HG03280 (cell line): ENCODE data around the gene GLIPR1L2.
A peak's percentile ranks its signal among the peaks of the same experiment; 100 is the strongest.

Source experiments
- ATAC-seq: cut with Tn5 transposase; IDR thresholded peaks from one replicate; pipeline ENCODE4 v1.9.1; 2021; ENCODE audit warnings: mild to moderate bottlenecking, moderate library complexity; ENCODE audit not compliant: unreplicated experiment

Gene GLIPR1L2

DNA sequence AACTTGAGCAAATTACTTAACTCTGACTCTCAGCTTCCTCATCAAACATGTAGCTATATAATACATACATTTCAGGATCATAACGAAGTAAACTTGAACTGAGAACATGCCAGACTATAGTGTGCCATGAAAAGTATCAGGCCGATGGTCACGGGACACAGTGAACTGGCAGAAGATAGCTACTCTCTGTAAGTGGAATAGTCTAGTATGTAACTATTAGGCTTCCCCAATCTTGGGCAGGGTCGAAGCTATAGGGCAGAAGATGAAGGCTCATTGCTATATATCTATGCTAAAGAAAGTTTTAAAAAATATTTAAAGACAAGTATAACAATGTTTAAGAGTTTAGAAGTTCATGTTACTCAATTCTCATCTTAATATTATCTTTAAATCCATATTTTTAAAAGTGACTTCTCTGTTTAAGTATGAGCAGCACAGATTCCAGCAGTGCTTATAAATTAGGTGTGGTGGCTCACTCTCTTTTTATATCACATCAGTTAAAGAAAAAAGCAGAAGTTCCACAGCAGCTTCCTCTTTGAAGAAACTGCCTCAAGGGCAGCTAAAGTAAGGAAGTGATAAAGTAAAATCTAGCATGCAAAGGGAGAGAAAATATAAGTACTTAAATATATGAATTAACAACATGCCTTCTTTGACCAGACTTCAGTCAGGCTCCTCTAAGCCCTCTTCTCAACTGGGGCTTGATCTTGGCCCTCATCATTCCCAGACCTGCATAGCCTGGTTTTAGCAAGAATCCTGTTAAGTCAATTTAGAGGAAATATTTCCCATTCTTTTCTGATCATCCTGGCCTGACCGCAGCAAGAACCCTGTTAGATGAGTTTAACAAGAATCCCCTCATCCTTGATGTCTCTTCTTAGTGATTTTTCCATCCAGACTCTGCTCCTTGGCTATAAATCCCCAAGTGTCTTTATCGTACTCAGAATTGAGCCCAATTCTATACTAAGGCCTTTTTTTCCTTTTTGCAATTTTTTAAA, 81.3 kb downstream of the GLIPR1L2 start:
- no peak for ATAC-seq

DNA sequence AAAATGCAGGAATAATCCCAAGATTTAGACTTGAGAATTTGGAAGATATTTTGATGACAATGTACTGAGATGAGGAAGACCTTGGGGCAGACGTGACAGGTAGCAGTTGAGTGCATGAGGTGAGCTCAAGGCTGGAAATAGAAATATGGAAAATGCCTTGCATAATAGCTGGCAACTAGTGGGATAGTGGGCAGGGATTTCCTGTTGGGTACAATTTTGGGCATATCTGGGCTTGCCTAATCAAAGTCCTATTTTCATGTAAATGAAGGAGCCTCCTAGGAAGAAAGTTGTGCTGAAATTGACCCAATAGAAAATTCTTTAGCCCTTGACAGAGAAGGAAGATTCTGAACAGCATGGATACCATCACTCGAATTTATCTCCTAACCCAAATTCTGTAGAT, 83.2 kb downstream of the GLIPR1L2 start:
- no peak for ATAC-seq

GRCh38 chr12:75476071-75476470, 85.2 kb downstream of the GLIPR1L2 start:
- ATAC-seq: no peak

GRCh38 chr12:75477137-75477536, 86.2 kb downstream of the GLIPR1L2 start:
- no peak for ATAC-seq

GRCh38 chr12:75478116-75478794, 87.4 kb downstream of the GLIPR1L2 start:
- ATAC-seq: peak; percentile 15

- peak; percentile 38 for ATAC-seq
Observed at GRCh38 chr12:75479963-75480461, 89.1 kb downstream of the GLIPR1L2 start.

DNA sequence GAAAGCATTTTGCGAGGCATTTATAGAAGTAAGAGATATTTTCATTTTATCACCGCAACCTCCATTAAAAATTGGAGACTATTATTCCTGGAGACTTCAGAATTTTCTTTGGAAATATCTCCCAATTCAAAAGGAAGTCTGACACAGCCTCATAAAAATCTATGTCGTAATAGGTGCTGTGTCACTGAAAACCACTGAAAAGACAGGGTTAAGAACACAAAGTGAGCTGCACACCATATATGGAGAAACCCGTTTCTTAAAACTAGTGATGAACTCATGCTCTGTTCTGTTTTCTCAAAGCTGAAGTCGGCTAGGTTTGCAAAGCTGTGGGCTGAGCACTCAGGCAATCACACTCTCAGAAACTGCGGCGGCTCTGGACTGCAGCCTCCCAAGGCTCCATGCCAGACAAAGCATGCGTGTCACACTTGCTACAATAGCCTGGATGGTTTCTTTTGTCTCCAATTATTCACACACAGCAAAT, 89.6 kb downstream of the GLIPR1L2 start, which contains the start of gene GLIPR1:
TSS of gene GLIPR1 (plus strand) at position 287 of the 481 bp plus-strand sequence. CDS start at position 413, 126 bp downstream.
- peak; percentile 91 for ATAC-seq

GRCh38 chr12:75481013-75481705, 90.3 kb downstream of the GLIPR1L2 start:
- ATAC-seq: peak; percentile 21

DNA sequence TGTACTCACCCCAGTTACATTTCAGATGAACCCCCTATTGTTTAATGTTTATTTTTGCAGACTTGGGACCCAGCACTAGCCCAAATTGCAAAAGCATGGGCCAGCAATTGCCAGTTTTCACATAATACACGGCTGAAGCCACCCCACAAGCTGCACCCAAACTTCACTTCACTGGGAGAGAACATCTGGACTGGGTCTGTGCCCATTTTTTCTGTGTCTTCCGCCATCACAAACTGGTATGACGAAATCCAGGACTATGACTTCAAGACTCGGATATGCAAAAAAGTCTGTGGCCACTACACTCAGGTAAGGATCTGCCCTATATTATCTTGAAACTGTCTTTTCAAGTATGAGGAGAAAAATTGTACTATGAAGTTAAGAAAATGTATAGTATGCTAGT, 90.9 kb downstream of the GLIPR1L2 start:
- ATAC-seq: no peak
